SJSA1 (cell line): ENCODE data around the gene PALM3. TPM values are rescaled to one million over a fixed set of nuclear protein-coding genes. Genes with fewer than 3 reads are reported as not detected.
"Not testable (repeated sequence)": the region's sequence is repeated elsewhere in the genome, so short reads cannot be mapped to it uniquely, and the experiment has no call there.

Experiments used
- DNase-seq, 2 experiments: peaks; one replicate each; pipeline ENCODE4 v3.0.0-alpha.2; 2015 to 2020; ENCODE audit warnings: low spot score in 2 of 2, low read depth in 1 of 2
- H3K27ac ChIP-seq: fragments of 250-450 bp; sonication (Bioruptor Pico); 2 replicates; pipeline ENCODE4 v1.5.1; 2020; ENCODE audit warnings: mild to moderate bottlenecking, moderate library complexity
- H3K27me3 ChIP-seq: fragments of 250-450 bp; sonication (Bioruptor Pico); replicated peaks from 2 replicates; pipeline ENCODE4 v1.5.1; 2020; ENCODE audit warnings: mild to moderate bottlenecking, moderate library complexity
- H3K36me3 ChIP-seq: fragments of 250-450 bp; sonication (Bioruptor Pico); 2 replicates; pipeline ENCODE4 v1.5.1; 2020; ENCODE audit warnings: mild to moderate bottlenecking
- H3K4me1 ChIP-seq: fragments of 250-450 bp; sonication (Bioruptor Pico); replicated peaks from 2 replicates; pipeline ENCODE4 v1.6.1; 2021; ENCODE audit warnings: mild to moderate bottlenecking
- H3K4me3 ChIP-seq: fragments of 250-450 bp; sonication (Bioruptor Pico); 2 replicates; pipeline ENCODE4 v1.5.1; 2020; ENCODE audit warnings: mild to moderate bottlenecking
- H3K9me3 ChIP-seq: fragments of 250-450 bp; sonication (Bioruptor Pico); replicated peaks from 2 replicates; pipeline ENCODE4 v1.5.1; 2020; ENCODE audit warnings: mild to moderate bottlenecking
- total RNA-seq: library from RNA; depleted of rRNA; stranded (reverse); fragments of >200 nt; shearing (Covaris generic); gene quantifications from 2 replicates; pipeline ENCODE4 v1.2.3, GENCODE V29; 2014

PALM3 gene
- total RNA-seq, 1 experiment from 2014 or later, result not detected

DNA sequence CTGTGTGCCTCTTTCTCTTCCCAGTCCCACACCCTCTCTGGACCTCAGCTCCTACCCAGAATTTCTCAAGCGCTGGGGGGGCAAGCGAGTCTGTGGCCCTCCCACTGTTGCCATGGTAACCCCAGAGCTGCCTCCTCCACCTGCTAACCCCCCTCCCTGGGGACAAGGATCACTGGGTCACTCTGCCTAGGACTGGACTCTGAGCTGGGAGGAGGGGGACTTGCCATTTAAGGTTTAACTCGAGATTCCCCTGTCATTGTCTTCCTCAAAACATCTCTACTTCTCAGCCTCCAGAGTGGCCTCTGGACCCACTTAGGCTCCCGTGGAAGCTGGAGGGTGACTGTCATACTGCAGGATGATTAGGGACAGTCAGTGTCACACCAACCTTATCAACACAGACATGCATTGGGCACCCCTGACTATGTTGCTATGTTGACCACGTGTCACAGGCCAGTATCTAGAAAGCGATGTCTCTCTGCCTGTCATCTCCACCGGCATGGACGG, 2.2 kb downstream of the PALM3 start:
- no peaks in the 10 kb centered on the region for H3K36me3 ChIP-seq
- H3K4me1 ChIP-seq, result peaks cover 3% of the 10 kb centered on the region; the same call in 1 of the 2 replicates
- peaks cover 7% of the 10 kb centered on the region for H3K27me3 ChIP-seq
- no peak overlapping the region for H3K4me3 ChIP-seq
- no peak for DNase-seq
- H3K9me3 ChIP-seq, result no peaks in the 10 kb centered on the region
- H3K27ac ChIP-seq, result no peak overlapping the region

- peaks cover 7% of the 10 kb centered on the region for H3K27me3 ChIP-seq
- no peak overlapping the region for H3K4me3 ChIP-seq
- no peak overlapping the region for H3K27ac ChIP-seq
- no peaks in the 10 kb centered on the region for H3K36me3 ChIP-seq
- no peak for DNase-seq
- H3K9me3 ChIP-seq, result no peaks in the 10 kb centered on the region
- H3K4me1 ChIP-seq, result peaks cover 3% of the 10 kb centered on the region; the same call in 1 of the 2 replicates
These were observed 2.8 kb downstream of the PALM3 start for GRCh38 chr19:14059093-14059480.

GRCh38 chr19:14058182-14059092, 3.4 kb downstream of the PALM3 start:
- Histone ChIP-seq H3K4me1 (peaks cover 3% of the 10 kb centered on the region; the same call in 1 of the 2 replicates), H3K4me3 (no peak overlapping the region), H3K9me3 (no peaks in the 10 kb centered on the region), H3K27me3 (peaks cover 7% of the 10 kb centered on the region), H3K27ac (no peak overlapping the region), H3K36me3 (no peaks in the 10 kb centered on the region)
- no peak for DNase-seq

GRCh38 chr19:14056741-14057356, 5.0 kb downstream of the PALM3 start:
- no peaks in the 10 kb centered on the region for H3K36me3 ChIP-seq
- no peak for DNase-seq
- H3K27ac ChIP-seq, result no peak overlapping the region
- H3K4me1 ChIP-seq, result peaks cover 3% of the 10 kb centered on the region; the same call in 1 of the 2 replicates
- H3K9me3 ChIP-seq, result no peaks in the 10 kb centered on the region
- H3K4me3 ChIP-seq, result no peak overlapping the region
- peaks cover 7% of the 10 kb centered on the region for H3K27me3 ChIP-seq

DNA sequence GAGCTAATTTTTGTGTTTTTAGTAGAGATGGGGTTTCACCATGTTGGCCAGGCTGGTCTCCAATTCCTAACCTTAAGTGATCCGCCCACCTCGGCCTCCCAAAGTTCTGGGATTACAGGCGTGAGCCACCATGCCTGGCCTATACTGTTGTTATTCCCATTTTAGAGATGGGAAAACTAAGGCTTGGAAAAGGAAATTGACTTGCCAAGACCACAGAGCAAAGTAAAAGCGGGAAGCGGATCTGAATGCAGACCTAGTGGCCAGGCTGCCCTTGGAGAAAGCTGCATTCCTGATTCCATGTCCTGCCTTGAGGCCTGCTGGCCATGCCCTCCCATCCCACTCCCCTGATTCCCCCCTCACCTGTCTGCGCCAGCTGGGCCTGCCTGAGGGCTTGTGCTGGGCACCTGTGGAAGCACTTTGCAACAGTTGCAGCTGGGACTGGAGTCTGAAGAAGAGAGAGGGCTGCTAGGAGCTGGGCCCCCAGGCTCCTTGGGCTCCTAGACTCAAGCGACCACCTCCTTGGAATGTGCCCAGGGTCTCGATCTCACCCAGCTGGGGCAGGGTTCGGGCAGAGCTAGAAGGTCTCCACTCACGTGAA, 5.7 kb downstream of the PALM3 start:
- Histone ChIP-seq H3K27ac (no peak overlapping the region), H3K27me3 (peaks cover 4% of the 10 kb centered on the region), H3K36me3 (no peaks in the 10 kb centered on the region), H3K9me3 (no peaks in the 10 kb centered on the region), H3K4me1 (peaks cover 3% of the 10 kb centered on the region; the same call in 1 of the 2 replicates), H3K4me3 (no peak overlapping the region)
- DNase-seq, result no peak

DNA sequence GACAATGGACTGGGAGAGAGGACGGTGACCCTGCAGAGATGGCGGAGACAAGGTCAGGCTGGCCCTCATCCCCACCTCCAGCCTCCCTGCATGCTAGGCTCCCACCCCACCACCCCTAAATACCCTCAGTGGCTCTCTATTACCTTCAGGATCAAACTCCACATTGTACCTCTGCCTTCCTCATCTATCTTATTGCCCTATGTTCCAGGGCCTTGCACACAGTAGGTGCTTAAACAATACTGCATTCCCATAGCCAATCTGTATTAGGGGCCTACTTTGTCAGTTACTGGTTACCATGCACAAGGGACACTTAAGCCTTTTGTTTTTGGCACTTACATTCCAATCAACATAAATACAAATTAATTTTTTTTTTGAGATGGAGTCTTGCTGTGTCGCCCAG, 6.5 kb downstream of the PALM3 start:
- Histone ChIP-seq H3K4me1 (peaks cover 3% of the 10 kb centered on the region; the same call in 1 of the 2 replicates), H3K4me3 (no peak overlapping the region), H3K27me3 (peaks cover 4% of the 10 kb centered on the region), H3K27ac (no peak overlapping the region), H3K9me3 (no peaks in the 10 kb centered on the region), H3K36me3 (no peaks in the 10 kb centered on the region)
- no peak for DNase-seq

GRCh38 chr19:14054721-14055120, 7.2 kb downstream of the PALM3 start:
- peaks cover 3% of the 10 kb centered on the region; the same call in 1 of the 2 replicates for H3K4me1 ChIP-seq
- DNase-seq, result no peak
- H3K27ac ChIP-seq, result no peak overlapping the region
- no peak overlapping the region for H3K4me3 ChIP-seq
- H3K27me3 ChIP-seq, result peaks cover 4% of the 10 kb centered on the region
- no peaks in the 10 kb centered on the region for H3K36me3 ChIP-seq
- no peaks in the 10 kb centered on the region for H3K9me3 ChIP-seq

- Histone ChIP-seq H3K27ac (no peak overlapping the region), H3K9me3 (no peaks in the 10 kb centered on the region), H3K36me3 (no peaks in the 10 kb centered on the region), H3K27me3 (peaks cover 4% of the 10 kb centered on the region), H3K4me1 (peaks cover 3% of the 10 kb centered on the region; the same call in 1 of the 2 replicates), H3K4me3 (no peak overlapping the region)
- DNase-seq, result no peak
These were observed 7.8 kb downstream of the PALM3 start for GRCh38 chr19:14054099-14054498.

GRCh38 chr19:14053500-14053899, 8.4 kb downstream of the PALM3 start:
- Histone ChIP-seq H3K4me3 (no peak overlapping the region), H3K4me1 (peaks cover 3% of the 10 kb centered on the region; the same call in 1 of the 2 replicates), H3K36me3 (no peaks in the 10 kb centered on the region), H3K9me3 (no peaks in the 10 kb centered on the region), H3K27ac (no peak overlapping the region), H3K27me3 (peaks cover 4% of the 10 kb centered on the region)
- no peak for DNase-seq

DNA sequence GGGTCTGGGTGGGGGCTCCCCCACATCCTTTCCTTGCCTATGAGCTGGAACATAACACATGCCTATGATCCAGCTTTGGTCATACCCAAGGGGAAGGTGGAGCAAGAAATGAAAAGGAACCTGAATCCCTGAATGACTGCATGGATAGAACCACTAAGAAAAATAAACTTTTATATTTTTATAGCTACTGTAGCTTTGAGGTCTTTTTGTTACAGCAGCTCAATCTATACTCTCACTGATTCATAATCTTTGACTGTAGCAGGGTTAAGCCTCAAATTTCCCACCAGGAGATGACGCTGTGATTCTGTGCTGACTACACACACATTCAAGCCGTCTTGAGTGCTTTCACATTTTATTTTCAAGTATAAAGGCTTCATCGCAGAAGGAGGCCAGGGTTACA, 8.8 kb downstream of the PALM3 start:
- Histone ChIP-seq H3K9me3 (no peaks in the 10 kb centered on the region), H3K4me3 (no peak overlapping the region), H3K36me3 (no peaks in the 10 kb centered on the region), H3K27me3 (peaks cover 3% of the 10 kb centered on the region), H3K4me1 (peaks cover 3% of the 10 kb centered on the region; the same call in 1 of the 2 replicates), H3K27ac (no peak overlapping the region)
- no peak for DNase-seq

- no peaks in the 10 kb centered on the region for H3K4me1 ChIP-seq
- DNase-seq, result no peak
- no peaks in the 10 kb centered on the region for H3K9me3 ChIP-seq
- H3K4me3 ChIP-seq, result no peak overlapping the region
- no peaks in the 10 kb centered on the region for H3K27me3 ChIP-seq
- H3K27ac ChIP-seq, result no peak overlapping the region
- no peaks in the 10 kb centered on the region for H3K36me3 ChIP-seq
These were observed 9.4 kb downstream of the PALM3 start for GRCh38 chr19:14052470-14052869.

- Histone ChIP-seq H3K27ac (no peak overlapping the region), H3K36me3 (no peaks in the 10 kb centered on the region), H3K4me1 (no peaks in the 10 kb centered on the region), H3K27me3 (no peaks in the 10 kb centered on the region), H3K9me3 (no peaks in the 10 kb centered on the region), H3K4me3 (no peak overlapping the region)
- no peak for DNase-seq
These were observed 9.9 kb downstream of the PALM3 start for GRCh38 chr19:14051980-14052379.

DNA sequence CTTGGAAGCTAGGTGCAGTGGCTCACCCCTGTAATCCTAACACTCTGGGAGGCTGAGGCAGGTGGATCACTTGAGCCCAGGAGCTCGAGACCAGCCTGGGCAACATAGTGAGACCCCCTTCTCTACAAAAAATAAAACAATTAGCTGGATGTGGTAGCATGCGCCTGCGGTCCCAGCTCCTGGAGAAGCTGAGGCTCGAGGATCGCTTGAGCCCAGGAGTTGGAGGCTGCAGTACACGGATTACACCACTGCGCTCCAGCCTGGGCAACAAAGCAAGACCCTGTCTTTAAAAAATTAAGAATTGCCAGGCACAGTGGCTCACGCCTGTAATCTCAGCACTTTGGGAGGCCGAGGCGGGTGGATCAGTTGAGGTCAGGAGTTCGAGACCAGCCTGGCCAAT, 10.9 kb downstream of the PALM3 start:
- H3K36me3 ChIP-seq, H3K4me3 ChIP-seq, H3K27me3 ChIP-seq, H3K27ac ChIP-seq, H3K9me3 ChIP-seq, H3K4me1 ChIP-seq, DNase-seq: not testable (repeated sequence)

- Histone ChIP-seq H3K36me3 (no peaks in the 10 kb centered on the region), H3K27ac (no peak overlapping the region), H3K4me3 (no peak overlapping the region), H3K4me1 (no peaks in the 10 kb centered on the region), H3K9me3 (no peaks in the 10 kb centered on the region), H3K27me3 (no peaks in the 10 kb centered on the region)
- no peak for DNase-seq
These were observed 11.4 kb downstream of the PALM3 start for GRCh38 chr19:14050512-14050911.
